Right lobe of liver (tissue), 6 donors: ENCODE results near the gene RTP2. TPM values are rescaled to one million over a fixed set of nuclear protein-coding genes. Genes with fewer than 3 reads are reported as not detected.
A peak's percentile ranks its signal among the peaks of the same experiment; 100 is the strongest.

Source experiments
- ATAC-seq, 4 donors: fragments of 200-7000 bp; cut with Tn5 transposase; one replicate each; pipeline ENCODE4 v1.9.1; 2020; ENCODE audit warnings: mild to moderate bottlenecking in 4 of 4, moderate library complexity in 4 of 4
- DNase-seq, 3 donors: peaks; one replicate each; pipeline ENCODE4 v3.0.0-alpha.2; 2020
- H3K27ac ChIP-seq, 3 donors: fragments of 200-600 bp; one replicate each; pipeline ENCODE4 v1.8.0; 2022
- H3K27me3 ChIP-seq, 2 donors: fragments of 200-600 bp; one replicate each; pipeline ENCODE4 v1.8.0; 2022
- H3K36me3 ChIP-seq, 4 donors: fragments of 200-600 bp; sonication (generic) in 1 of 4; one replicate each; pipeline versions ENCODE4 v1.5.1 to v1.8.0; 2017 to 2022; ENCODE audit warnings: control low read depth in 1 of 4
- H3K4me1 ChIP-seq, 4 donors: fragments of 200-600 bp; sonication (generic) in 1 of 4; one replicate each; pipeline versions ENCODE4 v1.5.1 to v1.8.0; 2017 to 2022; ENCODE audit warnings: control low read depth in 1 of 4
- H3K4me3 ChIP-seq, 3 donors: fragments of 200-600 bp; one replicate each; pipeline ENCODE4 v1.8.0; 2022
- H3K9me3 ChIP-seq, 4 donors: fragments of 200-600 bp; sonication (generic) in 1 of 4; one replicate each; pipeline versions ENCODE4 v1.5.1 to v1.8.0; 2017 to 2022; ENCODE audit warnings: control low read depth in 1 of 4
- CTCF ChIP-seq, 4 donors: fragments of 200-600 bp in 3 of 4; fragments of 450-650 bp in 1 of 4; IDR thresholded peaks; one replicate each; pipeline versions ENCODE4 v1.5.1 to v1.8.0; 2016 to 2022; ENCODE audit warnings: antibody characterized with exemption in 4 of 4, mild to moderate bottlenecking in 2 of 4
- POLR2A ChIP-seq: fragments of 450-650 bp; IDR thresholded peaks from one replicate; pipeline ENCODE4 v1.6.1; 2017; ENCODE audit warnings: antibody characterized with exemption, mild to moderate bottlenecking
- WGBS: methylation state at CpG from one replicate; pipeline ENCODE4 v1.1.6; 2018; ENCODE audit warnings: low coverage, low lambda C conversion rate; ENCODE audit not compliant: insufficient coverage; ENCODE audit errors: missing lambda C conversion rate; 5-methylcytosine and 5-hydroxymethylcytosine counted together
- intact Hi-C, 2 donors: fragments of 100-400 bp; cut with DNase I; formaldehyde crosslinking; loops; one replicate each; pipeline versions ENCODE4 v1.11.2 to v1.14.1; 2022
- long read RNA-seq: library from polyadenylated mRNA; unstranded; transcript quantifications from one replicate; pipeline ENCODE4 v2.0.0, GENCODE V29; 2019
- total RNA-seq, 6 experiments: library from RNA; depleted of rRNA in 2 of 6; stranded (reverse); fragments of >200 nt in 2 of 6; fragmentation: NEBNext Ultra II Directional in 3 of 6; extraction: Animal tissue kit (Norgen Biotek cat#: 25700) in 3 of 6; gene quantifications; one replicate each; pipeline versions ENCODE4 v1.1.0 to v1.2.4, GENCODE V29; 2016 to 2023
- donor health status: DM: no; HTN: yes; CAD: no.
- donor health status: DM: no; HTN: no; CAD: no.
- donor health status: DM: no; HTN: no; CAD: no.
- donor health status: DM: no; HTN: yes; CAD: no.
- donor health status: DM: no; HTN: yes; CAD: no.

RTP2 gene
- not detected for total RNA-seq
- long read RNA-seq: 0 reads

GRCh38 chr3:187702507-187703033, at the start of gene RTP2:
Gene RTP2 (minus strand): TSS chr3:187702557. CDS start chr3:187702128, 429 bp downstream.
- no peak for TF ChIP-seq CTCF (IDR thresholded peaks at IDR 0.05)
- no peak for TF ChIP-seq POLR2A
- WGBS: 55% methylated on average over 4 of the region's 4 CpGs
- H3K4me3 ChIP-seq: no peak within 1 kb of the TSS
- no peak within 1 kb of the TSS for H3K27ac ChIP-seq
- no peak for DNase-seq
- intact Hi-C loops: no loop called here
- no peak for ATAC-seq
- H3K36me3 ChIP-seq: no peaks in the 10 kb centered on the region
- H3K9me3 ChIP-seq: no peaks in the 10 kb centered on the region
- no peaks in the 10 kb centered on the region for H3K4me1 ChIP-seq
- no peaks in the 10 kb centered on the region for H3K27me3 ChIP-seq

GRCh38 chr3:187750513-187751123, 48.3 kb upstream of the RTP2 start:
- DNase-seq: peak in 1 of 3 donors; percentile 63

GRCh38 chr3:187750006-187750512, 47.7 kb upstream of the RTP2 start:
- 26% methylated on average over 14 of the region's 14 CpGs for WGBS
- intact Hi-C loops: no loop called here
- Histone ChIP-seq H3K27ac (peak overlapping the region in 2 of 3 donors; percentile 99 to 100), H3K36me3 (no peaks in the 10 kb centered on the region), H3K4me3 (peak overlapping the region; percentile 7 to 42 (median 31)), H3K4me1 (peaks cover 0 to 36% (median 9%) of the 10 kb centered on the region in 4 donors), H3K9me3 (no peaks in the 10 kb centered on the region), H3K27me3 (no peaks in the 10 kb centered on the region)
- peak; percentile 31 to 69 (median 51) for ATAC-seq
- peak in 2 of 3 donors; percentile 60 to 68 for DNase-seq
- TF ChIP-seq POLR2A (peak; percentile 25), CTCF (IDR thresholded peaks at IDR 0.05) (no peak)

More at GRCh38 chr3:187750513-187751123, 48.3 kb upstream of the RTP2 start:
- Histone ChIP-seq H3K36me3 (no peaks in the 10 kb centered on the region), H3K4me3 (peak overlapping the region; percentile 7 to 42 (median 31)), H3K9me3 (no peaks in the 10 kb centered on the region), H3K27ac (peak overlapping the region in 2 of 3 donors; percentile 99 to 100), H3K4me1 (peaks cover 0 to 36% (median 9%) of the 10 kb centered on the region in 4 donors), H3K27me3 (no peaks in the 10 kb centered on the region)
- ATAC-seq: peak; percentile 9 to 61 (median 19)
- TF ChIP-seq POLR2A: no peak
- no peak for TF ChIP-seq CTCF (IDR thresholded peaks at IDR 0.05)
- intact Hi-C loops: no loop called here
- 13% methylated on average over 11 of the region's 11 CpGs for WGBS

- intact Hi-C loops: loop anchor here in 1 of 2 donors (10.0 kb wide), 2 partner anchors 1197 to 1407 kb away; no protein-coding TSS in a partner anchor
- TF ChIP-seq POLR2A: no peak
- TF ChIP-seq CTCF (IDR thresholded peaks at IDR 0.05): peak; percentile 94 to 99 (median 96)
- ATAC-seq (peak; percentile 42 to 69 (median 52)), DNase-seq (peak; percentile 89 to 93 (median 92))
- no peaks in the 10 kb centered on the region for H3K9me3 ChIP-seq
- H3K4me3 ChIP-seq: no peak overlapping the region
- H3K4me1 ChIP-seq: peaks cover 0 to 36% (median 9%) of the 10 kb centered on the region in 4 donors
- WGBS: 0% methylated on average over 2 of the region's 2 CpGs
- peak overlapping the region in 2 of 3 donors; percentile 99 to 100 for H3K27ac ChIP-seq
- H3K36me3 ChIP-seq: no peaks in the 10 kb centered on the region
- no peaks in the 10 kb centered on the region for H3K27me3 ChIP-seq
These were observed 45.7 kb upstream of the RTP2 start for GRCh38 chr3:187748050-187748481.
